PC-9 (cell line): ENCODE measurements around the gene EOGT.

Experiments
- EZH2 ChIP-seq: fragments of 200-600 bp; sonication (generic); IDR thresholded peaks from 2 replicates; pipeline ENCODE4 v1.8.0; 2017; ENCODE audit warnings: antibody characterized with exemption, low read depth
- TF ChIP-seq, protein P1 (sequence below): fragments of 200-600 bp; sonication (generic); conservative IDR thresholded peaks from 2 replicates; pipeline ENCODE4 v1.6.1; 2017; ENCODE audit warnings: mixed run types, antibody characterized with exemption, mild to moderate bottlenecking, moderate library complexity

DNA sequence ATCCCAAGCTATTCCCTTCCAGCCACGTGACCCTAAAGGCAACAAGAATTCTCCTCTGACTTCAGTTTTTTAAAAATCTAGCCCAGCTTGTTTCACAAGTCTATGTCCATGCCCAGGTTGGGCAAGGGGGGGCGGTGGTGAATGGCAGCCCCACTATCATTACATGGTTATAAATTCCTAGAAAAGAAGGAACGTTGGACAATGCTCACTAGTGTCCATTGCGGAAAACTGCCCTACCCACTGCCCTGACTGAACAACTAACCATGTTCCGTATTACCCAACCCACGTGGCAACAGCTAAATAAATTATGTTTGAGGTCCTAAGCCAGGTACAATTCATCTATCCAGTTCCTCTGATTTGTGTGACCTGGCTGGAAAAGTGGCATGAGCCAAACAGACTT is 72.4 kb downstream of the EOGT start:
- TF ChIP-seq, protein P1, sequence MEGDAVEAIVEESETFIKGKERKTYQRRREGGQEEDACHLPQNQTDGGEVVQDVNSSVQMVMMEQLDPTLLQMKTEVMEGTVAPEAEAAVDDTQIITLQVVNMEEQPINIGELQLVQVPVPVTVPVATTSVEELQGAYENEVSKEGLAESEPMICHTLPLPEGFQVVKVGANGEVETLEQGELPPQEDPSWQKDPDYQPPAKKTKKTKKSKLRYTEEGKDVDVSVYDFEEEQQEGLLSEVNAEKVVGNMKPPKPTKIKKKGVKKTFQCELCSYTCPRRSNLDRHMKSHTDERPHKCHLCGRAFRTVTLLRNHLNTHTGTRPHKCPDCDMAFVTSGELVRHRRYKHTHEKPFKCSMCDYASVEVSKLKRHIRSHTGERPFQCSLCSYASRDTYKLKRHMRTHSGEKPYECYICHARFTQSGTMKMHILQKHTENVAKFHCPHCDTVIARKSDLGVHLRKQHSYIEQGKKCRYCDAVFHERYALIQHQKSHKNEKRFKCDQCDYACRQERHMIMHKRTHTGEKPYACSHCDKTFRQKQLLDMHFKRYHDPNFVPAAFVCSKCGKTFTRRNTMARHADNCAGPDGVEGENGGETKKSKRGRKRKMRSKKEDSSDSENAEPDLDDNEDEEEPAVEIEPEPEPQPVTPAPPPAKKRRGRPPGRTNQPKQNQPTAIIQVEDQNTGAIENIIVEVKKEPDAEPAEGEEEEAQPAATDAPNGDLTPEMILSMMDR = no peak
- no peak for TF ChIP-seq EZH2
